HG03565 (cell line): ENCODE results near the gene PLEKHM2.
"Not testable (repeated sequence)": the region's sequence is repeated elsewhere in the genome, so short reads cannot be mapped to it uniquely, and the experiment has no call there.

Experiments used
- ATAC-seq: cut with Tn5 transposase; IDR thresholded peaks from one replicate; pipeline ENCODE4 v1.9.1; 2021; ENCODE audit warnings: mild to moderate bottlenecking, moderate library complexity; ENCODE audit not compliant: unreplicated experiment

PLEKHM2 gene

DNA sequence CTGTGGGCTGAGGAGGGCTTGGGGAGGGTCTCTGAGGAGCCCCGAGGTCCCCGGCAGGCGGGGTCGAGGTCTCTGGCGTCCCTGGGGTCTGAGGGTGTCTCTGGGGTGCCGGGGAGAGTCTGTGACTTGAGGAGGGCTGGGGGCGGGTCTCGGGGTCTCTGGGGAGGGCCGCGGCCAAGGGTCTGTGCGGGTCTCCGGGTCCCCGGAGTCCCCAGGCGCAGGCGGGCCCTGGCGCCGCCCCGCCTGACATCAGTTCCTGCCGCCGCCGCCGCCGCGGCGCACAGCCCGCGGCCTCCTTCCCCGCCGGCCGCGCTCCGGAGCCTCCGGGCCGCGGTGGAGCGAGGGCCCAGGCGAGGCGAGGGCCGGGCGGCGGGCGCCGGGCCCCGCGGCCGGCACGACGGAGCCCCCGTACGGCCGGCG lies at the start of gene PLEKHM2:
PLEKHM2 (plus strand) TSS at position 279 of the 420 bp plus-strand sequence. CDS start 239 bp downstream, outside the sequence.
- no peak for ATAC-seq

DNA sequence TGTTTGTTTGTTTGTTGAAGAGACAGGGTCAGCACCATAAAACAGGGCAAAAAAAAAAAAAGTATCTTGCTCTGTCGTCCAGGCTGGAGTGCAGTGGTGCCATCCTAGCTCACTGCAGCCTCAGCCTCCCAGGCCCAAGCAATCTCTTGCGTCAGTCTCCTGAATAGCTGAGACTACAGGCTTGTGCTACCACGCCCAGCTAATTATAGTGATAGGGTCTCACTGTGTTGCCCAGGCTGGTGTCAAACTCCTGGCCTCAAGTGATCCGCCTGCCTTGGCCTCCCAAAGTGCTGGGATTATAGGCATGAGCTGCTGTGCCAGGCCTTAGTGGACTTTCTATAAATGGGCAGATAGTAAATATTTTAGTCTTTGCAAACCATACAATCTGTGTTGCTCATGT lies 47.7 kb upstream of the PLEKHM2 start:
- ATAC-seq, result no peak

DNA sequence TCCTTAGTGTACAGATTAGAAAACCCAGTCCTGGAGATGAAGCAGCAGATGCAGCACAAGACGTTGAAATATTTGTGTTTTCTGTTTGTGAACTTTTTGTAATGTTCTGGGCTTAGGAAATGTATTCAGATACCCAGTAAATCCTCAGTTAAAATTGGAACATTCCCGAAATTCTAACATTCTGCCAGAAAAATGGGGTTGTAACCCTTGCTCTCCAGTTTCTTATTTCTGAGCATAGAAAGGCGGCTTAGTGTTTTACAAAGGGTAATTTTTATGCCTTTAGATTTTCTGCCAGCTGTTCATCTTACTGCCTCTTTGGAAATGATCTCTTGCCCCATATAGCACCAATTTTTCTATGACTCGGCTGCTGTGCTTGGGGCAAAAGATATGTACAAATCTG lies 46.3 kb upstream of the PLEKHM2 start:
- no peak for ATAC-seq

DNA sequence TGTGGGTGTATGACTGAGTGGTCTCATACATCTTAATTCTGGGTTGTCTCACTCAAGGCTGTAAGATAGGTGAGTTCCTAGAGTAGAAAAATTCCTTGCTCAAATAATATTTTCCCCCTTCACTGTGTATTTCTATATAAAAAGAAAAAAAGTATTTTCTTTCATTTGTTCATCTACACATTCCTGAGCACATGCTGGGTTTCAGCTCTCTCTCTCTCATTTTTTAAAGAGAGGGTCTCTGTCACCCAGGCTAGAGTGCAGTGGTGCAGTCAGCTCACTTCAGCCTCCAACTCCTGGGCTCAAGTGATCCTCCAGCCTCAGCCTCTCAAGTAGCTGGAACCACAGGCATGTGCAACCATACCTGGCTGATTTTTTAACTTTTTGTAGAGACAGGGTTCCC lies 44.9 kb upstream of the PLEKHM2 start:
- no peak for ATAC-seq

DNA sequence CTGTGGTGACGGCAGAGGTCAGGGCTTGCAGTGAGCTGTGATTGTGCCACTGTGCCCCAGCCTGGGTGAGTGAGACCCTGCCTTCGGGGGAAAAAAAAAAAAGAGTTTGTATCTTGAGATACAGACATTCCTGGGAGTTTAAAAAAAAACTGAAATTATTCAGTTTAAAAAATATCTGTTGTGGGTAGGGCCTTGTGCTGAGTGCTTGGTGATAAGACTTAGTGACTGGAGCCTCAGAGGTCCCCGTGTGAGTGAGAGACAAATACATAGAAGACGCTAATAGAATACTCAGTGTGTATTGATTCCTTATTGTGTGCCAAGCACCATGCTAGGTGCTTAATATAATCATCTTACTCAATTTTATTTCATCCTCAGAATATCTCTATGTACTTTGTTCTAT lies 44.2 kb upstream of the PLEKHM2 start:
- ATAC-seq, result no peak

GRCh38 chr1:15640667-15641066 lies 43.5 kb upstream of the PLEKHM2 start:
- no peak for ATAC-seq

DNA sequence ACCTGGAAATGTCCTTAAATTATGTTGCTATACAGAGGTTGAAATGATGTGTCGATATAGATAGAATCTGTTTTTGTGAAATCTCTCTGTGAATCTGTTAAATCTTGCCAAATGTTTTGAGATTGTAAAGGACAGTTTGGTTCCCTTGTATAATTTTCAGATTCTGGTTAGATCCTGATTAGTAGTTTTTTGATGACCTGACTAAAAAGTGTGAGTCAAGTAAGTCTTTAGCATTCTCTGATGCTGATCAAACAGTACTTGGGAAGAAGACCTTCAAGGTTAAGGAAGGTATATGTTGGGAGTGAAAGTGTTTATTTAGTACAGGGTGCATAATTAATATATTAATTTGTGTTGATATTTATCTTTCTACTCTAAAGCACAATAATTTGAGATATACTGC lies 34.2 kb upstream of the PLEKHM2 start:
- ATAC-seq, result no peak

DNA sequence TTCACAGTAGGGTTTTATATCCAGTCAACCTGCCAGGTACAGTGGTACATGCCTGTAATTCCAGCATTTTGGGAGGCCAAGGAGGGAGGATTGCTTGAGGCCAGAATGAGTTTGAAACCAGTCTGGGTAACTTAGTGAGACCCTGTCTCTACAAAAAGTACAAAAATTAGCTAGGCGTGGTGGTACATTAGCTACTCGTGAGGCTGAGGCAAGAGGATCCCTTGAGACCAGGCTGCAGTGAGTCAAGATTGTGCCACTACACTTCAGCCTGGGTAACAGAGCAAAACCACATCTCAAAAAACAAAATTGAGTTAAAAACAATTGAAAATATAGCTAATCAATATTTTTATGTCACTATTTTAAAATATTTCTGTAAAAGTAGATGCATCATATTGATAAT lies 33.7 kb upstream of the PLEKHM2 start:
- no peak for ATAC-seq

DNA sequence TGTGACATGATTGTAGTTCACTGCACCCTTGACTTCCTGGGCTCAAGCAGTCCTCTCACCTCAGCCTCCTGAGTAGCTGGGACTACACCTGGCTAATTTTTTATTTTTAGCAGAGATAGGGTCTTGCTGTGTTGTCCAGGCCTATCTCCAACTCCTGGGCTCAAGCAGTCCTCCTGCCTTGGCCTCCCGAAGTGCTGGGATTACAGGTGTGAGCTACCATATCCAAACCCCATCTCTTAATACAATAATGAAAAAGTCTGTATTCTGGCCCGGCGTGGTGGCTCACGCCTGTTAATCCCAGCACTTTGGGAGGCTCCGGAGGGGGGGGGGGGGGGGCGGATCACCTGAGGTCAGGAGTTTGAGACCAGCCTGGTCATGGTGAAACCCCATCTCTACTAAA lies 32.0 kb upstream of the PLEKHM2 start:
- not testable (repeated sequence) for ATAC-seq

GRCh38 chr1:15654091-15654690 lies 29.9 kb upstream of the PLEKHM2 start:
- ATAC-seq, result no peak

DNA sequence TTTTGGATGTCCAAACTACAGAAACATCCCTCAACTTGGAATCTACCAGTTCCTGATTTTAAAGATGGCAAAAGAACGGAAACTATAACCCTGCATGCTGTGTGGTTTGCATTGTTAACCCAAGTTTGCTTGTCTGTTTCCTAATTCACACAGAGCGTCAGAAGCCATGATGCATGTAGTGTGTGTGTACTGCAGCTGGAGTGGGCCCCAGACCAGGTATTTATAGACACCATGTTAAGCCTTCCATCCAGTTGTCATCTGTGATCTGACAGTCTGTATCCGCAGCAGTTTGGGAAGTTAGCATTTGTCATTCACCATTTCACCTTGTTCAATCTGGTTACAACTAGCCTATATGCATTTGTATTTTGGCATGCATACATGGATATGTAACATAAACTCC lies 27.7 kb upstream of the PLEKHM2 start:
- no peak for ATAC-seq

- ATAC-seq, result no peak
Observed at GRCh38 chr1:15657021-15657420, 27.1 kb upstream of the PLEKHM2 start.

- no peak for ATAC-seq
Observed at GRCh38 chr1:15660151-15660550, 24.0 kb upstream of the PLEKHM2 start.

- ATAC-seq, result no peak
Observed at GRCh38 chr1:15662477-15662876, 21.6 kb upstream of the PLEKHM2 start.

- ATAC-seq, result no peak
Observed at GRCh38 chr1:15663925-15664324, 20.2 kb upstream of the PLEKHM2 start.

DNA sequence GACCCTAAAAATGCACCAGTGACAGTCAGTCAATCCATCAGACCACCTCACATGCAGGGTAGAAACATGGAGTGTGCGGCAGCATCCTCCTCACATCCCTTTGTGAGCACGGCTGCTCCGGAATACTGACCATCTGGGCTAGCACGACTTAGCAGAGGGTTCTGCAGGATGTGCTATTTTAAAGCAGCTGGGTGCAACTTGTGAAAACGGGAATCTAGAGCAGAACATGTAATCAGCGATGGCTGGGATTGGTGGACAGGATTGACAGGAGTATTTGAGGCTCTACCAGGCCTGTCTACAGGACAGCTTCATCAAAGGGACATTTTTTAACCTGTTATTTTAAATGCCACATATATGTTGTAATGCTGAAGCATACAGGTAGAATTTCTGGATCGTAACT lies 16.8 kb upstream of the PLEKHM2 start:
- no peak for ATAC-seq

DNA sequence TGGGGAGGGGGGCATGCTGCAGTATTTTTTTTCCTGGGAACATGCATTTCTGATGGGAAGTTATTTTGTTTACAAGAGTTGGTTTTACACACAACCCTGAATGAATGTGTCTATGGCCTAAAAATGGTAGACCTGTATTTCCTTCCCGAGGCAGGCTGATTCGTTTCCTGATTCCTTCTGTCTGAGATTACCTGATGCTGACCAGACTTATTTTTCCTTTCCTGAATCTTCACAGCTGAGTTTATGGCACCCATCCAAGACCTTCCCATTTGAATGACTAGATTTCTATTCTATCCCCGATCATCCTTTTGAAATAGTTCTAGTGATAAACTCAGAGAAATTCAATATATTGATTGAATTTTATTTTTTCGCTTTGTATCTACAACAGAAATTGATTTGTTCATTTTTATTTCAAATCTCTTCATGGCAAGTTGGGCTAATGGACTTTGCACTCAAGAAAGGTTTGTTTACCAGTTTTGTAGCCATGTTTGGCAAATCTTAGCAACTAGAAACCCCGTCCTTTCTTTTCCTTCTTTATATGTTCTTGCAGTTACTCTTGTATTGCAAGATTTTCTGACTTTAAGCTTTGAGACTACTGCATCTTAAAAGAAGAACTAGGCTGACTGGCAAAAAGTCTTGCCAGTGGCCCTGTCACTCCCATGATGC lies 15.9 kb upstream of the PLEKHM2 start:
- no peak for ATAC-seq

- no peak for ATAC-seq
Observed at GRCh38 chr1:15669074-15669473, 15.0 kb upstream of the PLEKHM2 start.

GRCh38 chr1:15669864-15670263 lies 14.3 kb upstream of the PLEKHM2 start:
- no peak for ATAC-seq

GRCh38 chr1:15671430-15671829 lies 12.7 kb upstream of the PLEKHM2 start:
- no peak for ATAC-seq

GRCh38 chr1:15674386-15675159 lies 9.5 kb upstream of the PLEKHM2 start:
- ATAC-seq, result no peak

DNA sequence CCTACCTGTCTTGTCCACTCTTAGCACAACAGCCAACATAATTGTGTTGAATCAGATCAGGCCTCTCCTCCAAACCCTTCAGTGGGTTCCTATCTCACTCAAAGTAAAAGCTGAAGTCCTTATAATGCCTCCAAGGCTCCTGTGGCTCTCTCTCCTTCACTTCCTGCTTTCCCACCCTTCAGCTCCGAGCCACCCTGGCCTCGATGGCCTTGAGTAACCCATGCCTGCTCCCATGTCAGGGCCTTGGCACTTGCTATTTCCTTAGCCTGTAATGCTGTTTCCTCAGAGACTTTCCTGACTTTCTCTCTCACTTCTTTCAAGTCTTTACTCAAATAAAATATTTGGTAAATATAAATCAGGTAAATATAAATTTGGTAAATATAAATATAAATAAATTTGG lies 8.1 kb upstream of the PLEKHM2 start:
- ATAC-seq, result no peak
